Fibroblast of the aortic adventitia (primary cell): ENCODE results near the gene PTPRG. TPM values are rescaled to one million over a fixed set of nuclear protein-coding genes. Genes with fewer than 3 reads are reported as not detected.

Experiments
- DNase-seq: peaks from one replicate; pipeline ENCODE4 v3.0.0-alpha.2; 2010; ENCODE audit warnings: low read depth
- H3K4me3 ChIP-seq: 2 replicates; pipeline ENCODE4 v1.5.1; 2011; ENCODE audit warnings: low read depth, mild to moderate bottlenecking, control low read depth, low read length, moderate library complexity
- CTCF ChIP-seq: IDR thresholded peaks from 2 replicates; pipeline ENCODE4 v1.5.1; 2011; ENCODE audit warnings: mild to moderate bottlenecking, low read length, control low read depth, inconsistent platforms; ENCODE audit not compliant: insufficient read depth
- total RNA-seq: library from RNA; depleted of rRNA; stranded (reverse); fragments of >200 nt; gene quantifications from 2 replicates; pipeline ENCODE4 v1.2.3, GENCODE V29; 2012; ENCODE audit warnings: low replicate concordance

Gene PTPRG
- total RNA-seq, 1 donor = 52.0 TPM

- no peak overlapping the region for H3K4me3 ChIP-seq
- no peak for TF ChIP-seq CTCF
- no peak for DNase-seq
Measured at GRCh38 chr3:62133015-62133414, 571.6 kb downstream of the PTPRG start.

GRCh38 chr3:62134061-62134496 is 572.7 kb downstream of the PTPRG start:
- no peak for TF ChIP-seq CTCF
- no peak overlapping the region for H3K4me3 ChIP-seq
- DNase-seq = peak; percentile 45

- no peak overlapping the region for H3K4me3 ChIP-seq
- DNase-seq = no peak
- TF ChIP-seq CTCF = no peak
Measured at GRCh38 chr3:62135741-62136140, 574.4 kb downstream of the PTPRG start.

GRCh38 chr3:62139957-62140356 is 578.6 kb downstream of the PTPRG start:
- no peak overlapping the region for H3K4me3 ChIP-seq
- DNase-seq = peak; percentile 29
- TF ChIP-seq CTCF = no peak

- H3K4me3 ChIP-seq = no peak overlapping the region
- TF ChIP-seq CTCF = no peak
- DNase-seq = no peak
Measured at GRCh38 chr3:62142331-62143085, 581.1 kb downstream of the PTPRG start.

- H3K4me3 ChIP-seq = no peak overlapping the region
- no peak for DNase-seq
- TF ChIP-seq CTCF = no peak
Measured at GRCh38 chr3:62143843-62144450, 582.6 kb downstream of the PTPRG start.

GRCh38 chr3:62144482-62144881 is 583.1 kb downstream of the PTPRG start:
- DNase-seq = no peak
- H3K4me3 ChIP-seq = no peak overlapping the region
- no peak for TF ChIP-seq CTCF
